Fibroblast of lung (primary cell): ENCODE measurements around the gene ONECUT3. TPM values are rescaled to one million over a fixed set of nuclear protein-coding genes. Genes with fewer than 3 reads are reported as not detected.
A peak's percentile ranks its signal among the peaks of the same experiment; 100 is the strongest.

Experiments used
- DNase-seq, 2 donors: peaks; one replicate each; pipeline versions ENCODE4 v3.0.0 to v3.0.0-alpha.2; 2010; ENCODE audit warnings: low read depth in 2 of 2
- H2AFZ ChIP-seq: 2 replicates; pipeline ENCODE4 v1.5.1; 2012; ENCODE audit warnings: low read length, control low read depth, inconsistent platforms
- H3K27ac ChIP-seq: 2 replicates; pipeline ENCODE4 v1.5.1; 2011; ENCODE audit warnings: low read length, control low read depth; ENCODE audit not compliant: insufficient read depth
- H3K27me3 ChIP-seq: 2 replicates; pipeline ENCODE4 v1.5.1; 2011; ENCODE audit warnings: mild to moderate bottlenecking, low read length; ENCODE audit not compliant: control insufficient read depth, insufficient read depth
- H3K36me3 ChIP-seq: 2 replicates; pipeline ENCODE4 v1.5.1; 2011; ENCODE audit warnings: low read length; ENCODE audit not compliant: control insufficient read depth, insufficient read depth
- H3K4me1 ChIP-seq: 2 replicates; pipeline ENCODE4 v1.5.1; 2011; ENCODE audit warnings: low read length; ENCODE audit not compliant: control insufficient read depth, insufficient read depth; ENCODE audit errors: extremely low read depth
- H3K4me2 ChIP-seq: 2 replicates; pipeline ENCODE4 v1.5.1; 2011; ENCODE audit warnings: low read length, control low read depth; ENCODE audit not compliant: insufficient read depth; ENCODE audit errors: extremely low read depth
- H3K4me3 ChIP-seq, 4 experiments: fragments of 200-600 bp in 1 of 4; sonication (generic) in 1 of 4; replicated peaks in 1 of 4; 2 replicates each; pipeline ENCODE4 v1.5.1; 2011 to 2016; ENCODE audit warnings: low read length in 4 of 4, low read depth in 3 of 4, mild to moderate bottlenecking in 3 of 4, control low read depth in 2 of 4, inconsistent platforms in 1 of 4, mixed read lengths in 1 of 4; ENCODE audit not compliant: insufficient read depth in 1 of 4; ENCODE audit errors: control extremely low read depth in 1 of 4
- H3K79me2 ChIP-seq: 2 replicates; pipeline ENCODE4 v1.5.1; 2012; ENCODE audit warnings: mild to moderate bottlenecking, low read length, inconsistent platforms; ENCODE audit not compliant: control insufficient read depth, insufficient read depth
- H3K9ac ChIP-seq: 2 replicates; pipeline ENCODE4 v1.5.1; 2011; ENCODE audit warnings: mild to moderate bottlenecking, low read length, control low read depth; ENCODE audit not compliant: insufficient read depth
- H3K9me3 ChIP-seq: 2 replicates; pipeline ENCODE4 v1.5.1; 2012; ENCODE audit warnings: low read depth, low read length; ENCODE audit not compliant: control insufficient read depth, insufficient read depth
- H4K20me1 ChIP-seq: 2 replicates; pipeline ENCODE4 v1.5.1; 2011; ENCODE audit warnings: low read length; ENCODE audit not compliant: control insufficient read depth, insufficient read depth; ENCODE audit errors: extremely low read depth
- CTCF ChIP-seq, 2 donors: IDR thresholded peaks in 1 of 2; conservative IDR thresholded peaks in 1 of 2; 1 replicate in 1 of 2; 2 replicates in 1 of 2; pipeline ENCODE4 v1.5.1; 2011 to 2012; ENCODE audit warnings: low read length in 2 of 2, control low read depth in 1 of 2, inconsistent platforms in 1 of 2, low read depth in 1 of 2, mild to moderate bottlenecking in 1 of 2
- EZH2 ChIP-seq: IDR thresholded peaks from 2 replicates; pipeline ENCODE4 v1.5.1; 2012; ENCODE audit warnings: low read length, control low read depth, mild to moderate bottlenecking; ENCODE audit errors: missing control alignments
- polyA plus RNA-seq, 2 donors: library from polyadenylated mRNA; depleted of rRNA in 1 of 2; stranded (reverse) in 1 of 2; unstranded in 1 of 2; fragments of >200 nt; gene quantifications; 2 replicates each; pipeline ENCODE4 v1.2.1, GENCODE V29; 2011 to 2012; ENCODE audit warnings: missing spikeins in 1 of 2
- total RNA-seq: library from RNA; depleted of rRNA; stranded (reverse); fragments of >200 nt; gene quantifications from 2 replicates; pipeline ENCODE4 v1.2.1, GENCODE V29; 2014

ONECUT3 gene
- total and polyA plus RNA-seq, 2 donors (not counting 1 experiment from before 2014, with no cell fraction given): not detected

- H3K9ac ChIP-seq: no peak overlapping the region
- H3K4me2 ChIP-seq: peak overlapping the region; percentile 44
These were observed 5.8 kb upstream of the ONECUT3 start for GRCh38 chr19:1747285-1748114.

GRCh38 chr19:1748115-1748872, 5.0 kb upstream of the ONECUT3 start:
- Histone ChIP-seq H3K4me3 (no peak overlapping the region), H3K27me3 (peaks cover 46% of the 10 kb centered on the region), H3K9ac (no peak overlapping the region), H4K20me1 (no peaks in the 10 kb centered on the region), H3K79me2 (no peaks in the 10 kb centered on the region), H3K27ac (no peak overlapping the region), H3K4me2 (peak overlapping the region; percentile 35), H3K9me3 (no peaks in the 10 kb centered on the region), H2AFZ (no peak overlapping the region), H3K36me3 (no peaks in the 10 kb centered on the region), H3K4me1 (peaks cover 11% of the 10 kb centered on the region)
- no peak for DNase-seq
- TF ChIP-seq CTCF (conservative IDR thresholded peaks at IDR 0.05 in 1 of 2, IDR thresholded peaks at IDR 0.05 in 1 of 2; ENCODE audit: low read depth in 1 of 2, low read length in 2 of 2): no peak
- peak; percentile 8 for TF ChIP-seq EZH2

More at GRCh38 chr19:1747285-1748114, 5.8 kb upstream of the ONECUT3 start:
- H2AFZ ChIP-seq: no peak overlapping the region
- H3K79me2 ChIP-seq: no peaks in the 10 kb centered on the region
- peaks cover 42% of the 10 kb centered on the region for H3K27me3 ChIP-seq
- peak; percentile 55 to 91 for DNase-seq
- H3K4me1 ChIP-seq: peaks cover 11% of the 10 kb centered on the region
- TF ChIP-seq EZH2 (no peak), CTCF (conservative IDR thresholded peaks at IDR 0.05 in 1 of 2, IDR thresholded peaks at IDR 0.05 in 1 of 2; ENCODE audit: low read depth in 1 of 2, low read length in 2 of 2) (no peak)
- H3K9me3 ChIP-seq: no peaks in the 10 kb centered on the region
- H3K27ac ChIP-seq: no peak overlapping the region
- H3K36me3 ChIP-seq: no peaks in the 10 kb centered on the region
- no peak overlapping the region for H3K4me3 ChIP-seq
- H4K20me1 ChIP-seq: no peaks in the 10 kb centered on the region

- Histone ChIP-seq H3K4me1 (peaks cover 11% of the 10 kb centered on the region), H3K4me2 (no peak overlapping the region), H4K20me1 (no peaks in the 10 kb centered on the region), H2AFZ (no peak overlapping the region), H3K79me2 (no peaks in the 10 kb centered on the region), H3K36me3 (no peaks in the 10 kb centered on the region), H3K4me3 (no peak overlapping the region), H3K9ac (no peak overlapping the region), H3K9me3 (no peaks in the 10 kb centered on the region), H3K27me3 (peaks cover 46% of the 10 kb centered on the region), H3K27ac (no peak overlapping the region)
- no peak for TF ChIP-seq EZH2
- TF ChIP-seq CTCF (conservative IDR thresholded peaks at IDR 0.05 in 1 of 2, IDR thresholded peaks at IDR 0.05 in 1 of 2; ENCODE audit: low read depth in 1 of 2, low read length in 2 of 2): no peak
- no peak for DNase-seq
These were observed 4.4 kb upstream of the ONECUT3 start for GRCh38 chr19:1748873-1749341.
